Activated gamma-delta T cell treated with Interleukin-2 at 50 U/mL for 16 hours (primary cell): Measurements from ENCODE around the gene UBE2S.
"Not testable (repeated sequence)": the region's sequence is repeated elsewhere in the genome, so short reads cannot be mapped to it uniquely, and the experiment has no call there.

ENCODE experiments used
- DNase-seq: peaks from one replicate; pipeline ENCODE4 v3.0.0-alpha.2; 2020

The UBE2S gene

GRCh38 chr19:55402509-55402908 is 5.1 kb downstream of the UBE2S start:
- no peak for DNase-seq

DNA sequence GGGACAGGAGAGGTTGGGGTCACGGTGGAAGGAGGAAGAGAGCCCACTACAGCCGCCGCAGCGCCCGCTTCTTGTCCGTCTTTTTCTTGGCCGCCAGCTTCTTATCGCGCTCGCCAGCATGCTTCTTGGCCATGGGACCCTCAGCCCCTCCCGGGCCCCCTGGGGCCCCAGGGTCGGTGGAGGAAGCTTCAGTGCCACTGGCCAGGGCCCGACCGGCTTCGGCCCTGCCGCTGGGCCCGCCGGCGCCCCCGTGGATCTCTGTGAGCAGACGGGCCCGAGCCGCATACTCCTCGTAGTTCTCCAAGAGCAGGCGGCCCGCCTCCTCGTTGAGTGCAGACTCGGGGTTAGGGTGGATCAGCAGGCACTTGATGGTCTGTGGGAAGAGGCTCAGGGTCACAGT is 6.2 kb downstream of the UBE2S start:
- not testable (repeated sequence) for DNase-seq

- no peak for DNase-seq
These were observed 7.1 kb downstream of the UBE2S start for GRCh38 chr19:55400281-55401087.

- no peak for DNase-seq
These were observed 9.2 kb downstream of the UBE2S start for GRCh38 chr19:55398200-55398925.

DNA sequence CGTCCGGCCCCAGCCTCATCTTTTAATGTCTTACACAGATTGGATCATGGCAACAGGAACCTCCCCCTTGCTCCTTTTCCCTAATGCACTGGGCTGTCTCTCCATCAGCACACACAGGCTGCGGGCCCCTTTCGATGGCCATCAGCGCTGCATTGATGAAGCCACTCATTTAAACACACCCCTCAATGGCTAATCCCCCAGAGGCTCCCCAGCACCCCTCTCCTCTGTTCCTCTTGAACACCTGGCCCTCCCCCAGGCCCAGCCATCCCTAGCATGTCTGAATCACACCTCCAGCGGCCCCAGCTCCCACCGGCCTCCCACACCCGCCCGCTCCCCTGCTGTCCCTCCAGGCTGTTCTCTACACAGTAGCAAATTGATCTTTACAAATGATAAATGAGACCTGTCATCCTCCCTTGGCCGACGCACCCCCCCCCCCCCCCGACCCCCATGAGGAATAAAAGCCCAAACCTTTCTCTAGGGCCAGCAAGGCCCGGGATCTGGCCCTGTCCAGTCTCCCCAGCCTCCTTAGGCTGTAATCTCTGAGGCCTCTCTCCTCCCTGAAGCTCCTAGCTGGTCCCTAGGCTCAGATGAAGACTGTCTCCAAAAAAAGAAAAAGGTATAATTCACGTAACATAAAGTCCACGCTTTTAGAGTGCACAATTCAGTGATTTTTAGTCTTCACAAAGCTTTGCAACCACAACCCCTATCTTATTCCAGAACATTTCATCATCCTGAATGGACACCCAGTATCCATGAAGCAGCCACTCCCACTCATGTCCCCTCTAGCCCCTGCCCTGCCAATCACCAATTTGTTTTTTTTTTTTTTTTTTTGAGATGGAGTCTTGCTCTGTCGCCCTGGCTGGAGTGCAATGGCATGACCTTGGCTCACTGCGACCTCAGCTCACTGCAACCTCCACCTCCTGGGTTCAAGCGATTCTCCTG is 14.5 kb downstream of the UBE2S start:
- DNase-seq: no peak

DNA sequence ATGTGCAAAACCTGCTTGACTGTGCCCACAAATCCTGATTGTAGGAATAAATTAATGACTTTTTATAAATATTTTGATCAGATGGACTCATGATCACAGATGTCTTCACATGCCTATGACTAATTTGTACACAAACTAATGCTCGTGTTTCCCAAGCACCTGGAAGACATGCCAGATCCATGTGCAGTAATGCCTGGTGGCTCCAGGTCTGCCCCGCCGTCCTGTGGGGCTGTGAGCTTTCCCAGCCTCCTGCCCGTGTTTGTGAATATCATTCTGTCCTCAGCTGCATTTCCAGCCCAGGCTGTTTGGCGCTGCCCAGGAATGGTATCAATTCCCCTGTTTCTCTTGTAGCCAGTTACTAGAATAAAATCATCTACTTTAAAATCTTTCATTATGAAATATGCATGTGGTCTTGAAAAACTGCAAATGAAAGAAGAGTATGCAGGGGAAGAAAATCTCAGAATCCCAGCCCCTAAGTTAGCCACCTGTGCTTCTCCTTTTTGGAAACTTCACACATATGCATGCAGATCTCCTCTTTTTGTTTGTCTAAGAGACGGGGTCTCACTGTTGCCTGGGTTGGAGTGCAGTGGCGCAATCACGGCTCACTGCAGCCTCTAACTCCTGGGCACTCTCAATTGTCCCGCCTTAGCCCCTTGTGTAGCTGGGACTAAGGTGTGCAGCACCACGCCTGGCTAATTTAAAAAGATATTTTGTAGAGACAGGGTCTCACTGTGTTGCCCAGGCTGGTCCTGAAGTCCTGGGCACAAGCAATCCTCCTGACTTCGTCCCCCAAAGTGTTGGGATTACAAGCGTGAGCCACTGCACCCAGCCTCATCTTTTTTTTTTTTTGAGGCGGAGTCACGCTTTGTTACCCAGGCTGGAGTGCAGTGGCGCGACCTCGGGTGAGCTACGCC is 15.6 kb downstream of the UBE2S start:
- no peak for DNase-seq

DNA sequence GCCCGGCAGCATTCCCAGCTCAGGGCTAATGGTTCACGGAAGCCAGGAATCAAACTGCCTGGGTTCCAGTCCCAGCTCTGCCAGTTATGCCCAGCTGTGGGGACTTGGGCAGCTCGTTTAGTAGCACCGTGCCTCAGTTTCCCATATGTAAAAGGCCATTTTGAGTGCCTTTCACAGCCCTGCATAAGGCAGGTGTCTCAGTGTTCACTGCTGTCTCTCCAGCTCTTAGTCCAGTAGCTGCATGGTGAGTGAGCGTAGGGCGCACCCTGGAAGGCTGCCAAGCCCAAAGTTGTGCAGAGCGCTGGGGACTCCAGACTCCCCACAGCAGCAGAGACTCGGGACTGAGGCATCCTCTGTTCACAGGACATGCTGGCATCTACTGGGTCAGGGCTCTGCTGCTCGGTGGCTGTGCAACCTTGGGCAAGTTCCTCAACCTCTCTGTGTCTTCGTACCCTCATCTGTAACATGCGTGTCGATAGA is 16.4 kb downstream of the UBE2S start:
- no peak for DNase-seq

DNA sequence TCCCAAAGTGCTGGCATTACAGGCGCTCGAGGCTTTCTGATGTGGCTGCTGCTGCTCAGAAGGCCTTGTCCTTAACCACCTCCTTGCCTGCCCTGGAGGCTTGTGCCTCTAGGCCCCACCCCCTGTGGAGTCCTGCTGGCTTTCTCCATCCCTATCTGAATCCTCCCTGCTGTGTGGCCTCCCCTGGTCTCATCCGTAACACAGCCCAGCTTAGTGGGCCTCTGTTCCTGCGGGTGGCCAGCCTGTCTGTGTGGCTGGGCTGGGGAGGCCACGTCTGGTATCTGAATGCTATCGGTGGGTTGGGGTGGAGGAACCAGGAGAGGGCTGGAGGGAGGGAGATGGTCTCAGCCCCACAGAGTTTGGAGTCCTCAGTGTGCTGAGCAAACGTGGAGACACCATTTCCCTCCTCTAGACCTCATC is 17.1 kb downstream of the UBE2S start:
- no peak for DNase-seq

DNA sequence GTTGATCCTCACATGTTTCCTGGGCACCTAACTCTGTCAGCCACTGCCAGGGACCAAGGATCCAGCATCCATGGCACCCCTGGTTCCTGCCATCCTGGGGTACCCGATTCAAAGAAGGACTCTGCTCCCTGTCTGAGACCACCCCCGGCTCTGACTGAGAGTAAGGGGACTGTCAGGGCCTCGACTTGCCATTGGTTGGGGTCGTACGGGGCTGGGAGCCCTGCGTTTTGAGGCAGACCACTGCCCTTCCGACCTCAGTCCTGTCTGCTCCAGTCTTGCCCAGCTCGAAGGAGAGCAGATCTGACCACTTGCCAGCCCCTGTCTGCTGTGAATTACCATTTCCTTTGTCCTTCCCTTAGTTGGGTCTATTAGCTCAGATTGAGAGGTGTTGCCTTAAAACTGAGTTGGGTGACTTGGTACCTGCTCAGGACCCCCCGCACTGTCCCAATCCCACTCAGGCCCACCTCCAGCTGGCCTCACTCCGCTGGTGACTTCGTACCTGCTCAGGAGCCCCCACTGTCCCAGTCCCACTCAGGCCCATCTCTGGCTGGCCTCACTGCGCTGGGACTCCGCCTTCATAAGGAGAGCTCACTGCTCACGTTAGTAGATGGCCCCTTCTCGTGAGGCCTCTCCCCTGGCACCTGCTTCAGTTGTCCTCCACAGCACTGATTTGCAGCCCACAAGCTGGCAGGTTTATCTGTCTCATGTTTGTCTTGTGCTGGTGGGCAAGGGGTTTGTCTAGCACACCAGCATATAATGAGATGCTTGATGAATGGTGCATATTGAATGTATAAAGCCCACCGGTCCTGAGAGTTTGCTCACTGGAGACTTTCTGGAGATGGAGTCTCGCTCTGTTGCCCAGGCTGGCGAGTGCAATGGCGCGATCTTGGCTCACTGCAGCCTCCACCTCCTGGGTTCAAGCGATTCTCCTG is 17.9 kb downstream of the UBE2S start:
- DNase-seq: no peak

GRCh38 chr19:55387736-55388497 is 19.7 kb downstream of the UBE2S start:
- DNase-seq: no peak

- no peak for DNase-seq
These were observed 21.1 kb downstream of the UBE2S start for GRCh38 chr19:55386493-55386971.

DNA sequence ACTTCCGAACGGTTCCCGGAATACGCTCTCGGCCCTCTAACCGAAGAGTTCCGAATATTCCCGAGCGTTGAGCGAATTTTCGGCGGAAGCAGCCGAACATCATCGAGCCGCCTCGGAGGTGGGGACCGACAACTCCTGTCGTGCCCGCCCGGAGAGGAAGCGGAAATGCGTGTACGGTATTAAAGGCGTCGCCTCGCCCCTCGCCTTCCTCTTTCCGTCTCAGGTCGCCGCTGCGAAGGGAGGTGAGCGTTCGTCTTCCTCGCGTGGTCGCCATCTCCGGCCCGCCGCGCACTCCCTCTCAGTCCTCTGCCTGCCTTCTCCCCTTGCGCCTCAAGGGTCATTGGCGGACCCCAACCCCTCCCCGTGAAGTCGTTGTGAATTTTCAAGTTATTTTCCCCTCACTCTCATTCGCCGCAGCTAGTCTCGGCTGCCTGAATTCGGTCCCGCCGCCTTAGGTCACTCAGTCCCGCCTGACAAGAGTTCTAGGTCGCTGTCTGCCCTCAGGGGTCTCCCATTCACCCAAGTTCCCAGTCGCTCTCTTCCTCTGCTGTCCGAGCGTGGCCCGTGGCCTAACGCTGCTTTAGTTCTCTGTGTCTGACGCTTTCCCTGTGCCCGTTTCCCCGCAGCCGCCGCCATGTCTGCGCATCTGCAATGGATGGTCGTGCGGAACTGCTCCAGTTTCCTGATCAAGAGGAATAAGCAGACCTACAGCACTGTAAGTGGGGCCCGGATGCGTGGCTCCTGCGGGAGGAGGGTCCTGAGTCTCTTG is 21.7 kb downstream of the UBE2S start, which contains the start of gene RPL28:
Gene RPL28 (plus strand): TSS at position 209 of the 769 bp plus-strand sequence. CDS start 426 bp downstream, at position 635.
- peak; percentile 97 for DNase-seq

DNA sequence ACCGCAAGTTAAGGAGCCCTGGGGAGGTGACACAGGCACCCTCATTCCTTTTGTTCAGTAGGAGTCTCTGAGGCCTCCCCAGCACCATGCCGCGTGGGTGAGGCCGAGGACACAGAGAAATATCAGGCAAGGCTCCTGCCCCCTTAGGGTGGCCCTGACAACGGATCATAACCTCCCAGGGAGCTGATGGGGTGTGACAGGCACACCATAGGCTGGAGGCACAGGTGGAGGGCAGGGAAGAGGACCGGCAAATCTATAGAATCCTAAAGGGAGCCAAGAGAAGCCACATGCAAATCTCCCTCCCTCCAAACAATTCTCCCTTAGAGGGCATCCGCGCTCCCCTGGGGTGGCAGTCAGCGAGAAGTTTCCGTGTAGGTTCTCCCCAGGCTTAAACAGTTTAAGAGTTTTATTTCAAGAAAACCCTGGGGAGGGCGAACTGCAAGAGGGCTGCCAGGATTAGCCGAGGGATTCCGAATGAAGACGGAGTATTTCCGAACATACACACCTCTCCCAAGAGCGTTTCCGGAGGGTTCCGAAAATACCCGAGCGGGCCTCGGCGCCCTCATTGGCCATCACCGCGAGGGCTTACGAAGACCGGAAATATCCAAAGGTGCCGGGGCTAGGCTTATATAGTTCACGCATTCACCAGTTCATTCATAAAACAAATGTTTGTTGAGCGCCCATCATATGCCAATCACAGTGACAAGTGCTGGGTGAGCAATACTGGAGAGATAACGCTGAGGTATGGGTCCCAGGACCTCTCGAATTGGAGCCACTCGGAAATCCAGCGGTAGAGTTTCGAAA is 22.5 kb downstream of the UBE2S start:
- peak; percentile 97 for DNase-seq

GRCh38 chr19:55384131-55384919 is 23.3 kb downstream of the UBE2S start, which contains the start of gene TMEM238:
Gene TMEM238 (minus strand): TSS chr19:55384292. CDS start chr19:55384259, 33 bp downstream.
- peak; percentile 26 for DNase-seq

GRCh38 chr19:55383279-55384130 is 24.1 kb downstream of the UBE2S start:
- DNase-seq: no peak

- DNase-seq: no peak
These were observed 25.0 kb downstream of the UBE2S start for GRCh38 chr19:55382522-55383054.
